Measurements from ENCODE around the gene TNRC6A. TPM values are rescaled to one million over a fixed set of nuclear protein-coding genes. Genes with fewer than 3 reads are reported as not detected.
A peak's percentile ranks its signal among the peaks of the same experiment; 100 is the strongest.

The TNRC6A gene
- total RNA-seq, 1 donor from 2014 or later: 17.5 TPM

- TF ChIP-seq CTCF (IDR thresholded peaks at IDR 0.05; ENCODE audit: insufficient read depth, low read length, poor library complexity, severe bottlenecking): no peak
- Histone ChIP-seq H3K4me3 (ENCODE audit: low read depth, low read length) (no peak overlapping the region), H3K27me3 (ENCODE audit: control insufficient read depth, insufficient read depth, low read length) (no peaks in the 10 kb centered on the region), H3K36me3 (ENCODE audit: control insufficient read depth, insufficient read depth, low read length) (no peaks in the 10 kb centered on the region)
- no peak for DNase-seq (ENCODE audit: low read depth)
These were observed 12.0 kb upstream of the TNRC6A start for GRCh38 chr16:24717411-24717810.

- H3K4me3 ChIP-seq (ENCODE audit: low read depth, low read length): no peak overlapping the region
- TF ChIP-seq CTCF (IDR thresholded peaks at IDR 0.05; ENCODE audit: insufficient read depth, low read length, poor library complexity, severe bottlenecking): no peak
These were observed 10.4 kb upstream of the TNRC6A start for GRCh38 chr16:24718967-24719521.

GRCh38 chr16:24721830-24722238, 7.6 kb upstream of the TNRC6A start:
- Histone ChIP-seq H3K4me3 (ENCODE audit: low read depth, low read length) (no peak overlapping the region), H3K27me3 (ENCODE audit: control insufficient read depth, insufficient read depth, low read length) (no peaks in the 10 kb centered on the region), H3K36me3 (ENCODE audit: control insufficient read depth, insufficient read depth, low read length) (no peaks in the 10 kb centered on the region)
- TF ChIP-seq CTCF (IDR thresholded peaks at IDR 0.05; ENCODE audit: insufficient read depth, low read length, poor library complexity, severe bottlenecking): no peak
- no peak for DNase-seq (ENCODE audit: low read depth)

More at GRCh38 chr16:24718967-24719521, 10.4 kb upstream of the TNRC6A start:
- no peaks in the 10 kb centered on the region for H3K27me3 ChIP-seq (ENCODE audit: control insufficient read depth, insufficient read depth, low read length)
- DNase-seq (ENCODE audit: low read depth): no peak
- no peaks in the 10 kb centered on the region for H3K36me3 ChIP-seq (ENCODE audit: control insufficient read depth, insufficient read depth, low read length)

- no peak for TF ChIP-seq CTCF (IDR thresholded peaks at IDR 0.05; ENCODE audit: insufficient read depth, low read length, poor library complexity, severe bottlenecking)
- Histone ChIP-seq H3K4me3 (ENCODE audit: low read depth, low read length) (no peak overlapping the region), H3K27me3 (ENCODE audit: control insufficient read depth, insufficient read depth, low read length) (no peaks in the 10 kb centered on the region), H3K36me3 (ENCODE audit: control insufficient read depth, insufficient read depth, low read length) (no peaks in the 10 kb centered on the region)
- no peak for DNase-seq (ENCODE audit: low read depth)
These were observed 5.8 kb upstream of the TNRC6A start for GRCh38 chr16:24723663-24724062.

- H3K27me3 ChIP-seq (ENCODE audit: control insufficient read depth, insufficient read depth, low read length): no peaks in the 10 kb centered on the region
- H3K4me3 ChIP-seq (ENCODE audit: low read depth, low read length): no peak overlapping the region
- DNase-seq (ENCODE audit: low read depth): no peak
- TF ChIP-seq CTCF (IDR thresholded peaks at IDR 0.05; ENCODE audit: insufficient read depth, low read length, poor library complexity, severe bottlenecking): no peak
- H3K36me3 ChIP-seq (ENCODE audit: control insufficient read depth, insufficient read depth, low read length): no peaks in the 10 kb centered on the region
These were observed 1.4 kb upstream of the TNRC6A start for GRCh38 chr16:24728011-24728410.

GRCh38 chr16:24728891-24729242, 584 bp upstream of the TNRC6A start:
- no peak for DNase-seq (ENCODE audit: low read depth)
- H3K27me3 ChIP-seq (ENCODE audit: control insufficient read depth, insufficient read depth, low read length): no peaks in the 10 kb centered on the region
- no peak for TF ChIP-seq CTCF (IDR thresholded peaks at IDR 0.05; ENCODE audit: insufficient read depth, low read length, poor library complexity, severe bottlenecking)
- no peaks in the 10 kb centered on the region for H3K36me3 ChIP-seq (ENCODE audit: control insufficient read depth, insufficient read depth, low read length)
- H3K4me3 ChIP-seq (ENCODE audit: low read depth, low read length): peak overlapping the region; percentile 90
